Measurements from ENCODE around the gene PALLD. TPM values are rescaled to one million over a fixed set of nuclear protein-coding genes. Genes with fewer than 3 reads are reported as not detected.

Gene PALLD
- total and polyA plus RNA-seq, 2 donors (not counting 3 experiments of a cell fraction or from before 2014, with no cell fraction given): 13.4 to 48.2 TPM

DNA sequence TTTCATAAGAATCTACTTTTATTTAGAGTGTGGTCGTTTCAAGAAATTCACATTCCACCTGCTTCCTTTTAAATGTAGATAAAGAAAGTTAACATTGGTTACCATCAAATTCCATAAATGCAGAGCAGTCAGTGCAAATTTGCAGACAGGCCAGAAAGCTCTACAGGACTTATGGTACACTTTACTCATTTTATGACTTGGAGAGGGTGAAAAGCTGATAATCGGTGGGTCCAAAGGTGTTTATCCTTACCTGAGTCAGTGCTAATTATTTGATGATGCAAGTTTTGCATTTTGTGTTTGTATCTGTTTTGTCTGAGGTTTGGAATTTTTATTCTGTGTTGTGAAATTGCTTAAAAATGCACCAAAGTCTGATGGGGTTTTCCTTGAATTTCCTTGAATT lies 193.3 kb downstream of the PALLD start:
- TF ChIP-seq POLR2AphosphoS5 (IDR thresholded peaks at IDR 0.05; ENCODE audit: insufficient read depth, low read depth, low read length) (no peak), FOS (IDR thresholded peaks at IDR 0.05; ENCODE audit: borderline replicate concordance, insufficient read depth, low read length) (no peak), EZH2 (IDR thresholded peaks at IDR 0.05; ENCODE audit: borderline replicate concordance, low read depth, low read length, severe bottlenecking) (no peak), JUN (IDR thresholded peaks at IDR 0.05; ENCODE audit: borderline replicate concordance, insufficient read depth, insufficient read length, low read depth) (no peak), MYC (IDR thresholded peaks at IDR 0.05; ENCODE audit: low read depth, low read length) (no peak), POLR2A (IDR thresholded peaks at IDR 0.05; ENCODE audit: low read depth, low read length) (no peak), GATA2 (IDR thresholded peaks at IDR 0.05; ENCODE audit: insufficient read depth, insufficient read length, low read depth, low read length) (no peak)
- TF ChIP-seq, protein P1, sequence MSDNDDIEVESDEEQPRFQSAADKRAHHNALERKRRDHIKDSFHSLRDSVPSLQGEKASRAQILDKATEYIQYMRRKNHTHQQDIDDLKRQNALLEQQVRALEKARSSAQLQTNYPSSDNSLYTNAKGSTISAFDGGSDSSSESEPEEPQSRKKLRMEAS (IDR thresholded peaks at IDR 0.05; ENCODE audit: insufficient read depth, insufficient read length): no peak
- TF ChIP-seq, protein P2, sequence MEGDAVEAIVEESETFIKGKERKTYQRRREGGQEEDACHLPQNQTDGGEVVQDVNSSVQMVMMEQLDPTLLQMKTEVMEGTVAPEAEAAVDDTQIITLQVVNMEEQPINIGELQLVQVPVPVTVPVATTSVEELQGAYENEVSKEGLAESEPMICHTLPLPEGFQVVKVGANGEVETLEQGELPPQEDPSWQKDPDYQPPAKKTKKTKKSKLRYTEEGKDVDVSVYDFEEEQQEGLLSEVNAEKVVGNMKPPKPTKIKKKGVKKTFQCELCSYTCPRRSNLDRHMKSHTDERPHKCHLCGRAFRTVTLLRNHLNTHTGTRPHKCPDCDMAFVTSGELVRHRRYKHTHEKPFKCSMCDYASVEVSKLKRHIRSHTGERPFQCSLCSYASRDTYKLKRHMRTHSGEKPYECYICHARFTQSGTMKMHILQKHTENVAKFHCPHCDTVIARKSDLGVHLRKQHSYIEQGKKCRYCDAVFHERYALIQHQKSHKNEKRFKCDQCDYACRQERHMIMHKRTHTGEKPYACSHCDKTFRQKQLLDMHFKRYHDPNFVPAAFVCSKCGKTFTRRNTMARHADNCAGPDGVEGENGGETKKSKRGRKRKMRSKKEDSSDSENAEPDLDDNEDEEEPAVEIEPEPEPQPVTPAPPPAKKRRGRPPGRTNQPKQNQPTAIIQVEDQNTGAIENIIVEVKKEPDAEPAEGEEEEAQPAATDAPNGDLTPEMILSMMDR (IDR thresholded peaks at IDR 0.05; ENCODE audit: extremely low read depth in 1 of 2, insufficient read depth in 1 of 2, low read depth in 1 of 2, low read length in 2 of 2): no peak
- Histone ChIP-seq H3K4me3 (replicated peaks in 1 of 3; ENCODE audit: insufficient read depth in 1 of 3, low read depth in 1 of 3, low read length in 3 of 3) (no peak overlapping the region), H3K4me1 (ENCODE audit: control insufficient read depth, extremely low read depth, insufficient read depth, low read length) (peaks cover 25% of the 10 kb centered on the region), H3K36me3 (ENCODE audit: control insufficient read depth in 2 of 2, extremely low read depth in 1 of 2, insufficient read depth in 2 of 2, low read length in 2 of 2) (no peaks in the 10 kb centered on the region), H3K9ac (replicated peaks; ENCODE audit: extremely low read depth, insufficient read depth, low read length) (no peak overlapping the region), H2AFZ (ENCODE audit: low read depth, low read length) (no peak overlapping the region), H3K4me2 (ENCODE audit: insufficient read depth, low read length) (no peak overlapping the region), H3K9me3 (replicated peaks; ENCODE audit: control insufficient read depth, insufficient read depth, low read length) (no peaks in the 10 kb centered on the region), H3K79me2 (ENCODE audit: control insufficient read depth, insufficient read depth, low read length) (no peaks in the 10 kb centered on the region), H3K9me1 (replicated peaks; ENCODE audit: control insufficient read depth, extremely low read depth, insufficient read depth, low read length) (no peaks in the 10 kb centered on the region), H4K20me1 (replicated peaks; ENCODE audit: control insufficient read depth, extremely low read depth, insufficient read depth, low read length) (no peaks in the 10 kb centered on the region), H3K27ac (ENCODE audit: insufficient read depth, low read depth, low read length) (no peak overlapping the region), H3K27me3 (ENCODE audit: control insufficient read depth in 2 of 2, insufficient read depth in 2 of 2, low read length in 2 of 2) (no peaks in the 10 kb centered on the region)
- FAIRE-seq (no peak), DNase-seq (ENCODE audit: low read depth, low spot score) (no peak)
- ChIA-PET POLR2A (no interaction called here), CTCF (interaction anchor here (1.5 kb wide), 1 partner anchor 44 kb away, joined by 4 read pairs; no protein-coding TSS in a partner anchor)
- no TSS peak for BruUV-seq (replicated peaks)
- dilution Hi-C loops (cut with MboI; ENCODE audit: extremely low pct_ligation_motif_present, low sequenced_read_pairs): no loop called here
- intact Hi-C loops (cut with micrococcal nuclease): loop anchor here (5.0 kb wide), 2 partner anchors 178 to 508 kb away; no protein-coding TSS in a partner anchor

All from endothelial cell of umbilical vein (primary cell).